Endothelial cell of umbilical vein (primary cell): ENCODE measurements around the gene CPOX. TPM values are rescaled to one million over a fixed set of nuclear protein-coding genes. Genes with fewer than 3 reads are reported as not detected.

Experiments
- BruUV-seq: library from RNA; stranded (reverse); fragments of 400-500 nt; replicated peaks from 2 replicates; lab custom pipeline; 2021; lab: Mats Ljungman, UMichigan
- CTCF ChIA-PET: fragments of 300-600, 350-600 bp; sonication (Branson Sonifier 250); formaldehyde crosslinking; loops from one replicate; lab custom pipeline; 2021; ENCODE audit warnings: antibody characterized with exemption, inconsistent platforms; lab: Charles Lee
- POLR2A ChIA-PET: fragments of 300-600, 350-600 bp; sonication (Branson Sonifier 250); formaldehyde crosslinking; loops from one replicate; lab custom pipeline; 2021; ENCODE audit warnings: antibody characterized with exemption, inconsistent platforms; lab: Charles Lee
- DNase-seq: peaks from one replicate; pipeline ENCODE4 v3.0.0-alpha.2; 2011; ENCODE audit warnings: low read depth, low spot score
- FAIRE-seq: peaks from 2 replicates; lab custom pipeline; 2011; peaks lifted over from hg19 to GRCh38; lab: Jason Lieb, UNC
- H2AFZ ChIP-seq: 2 replicates; pipeline ENCODE4 v1.6.0; 2012; ENCODE audit warnings: low read depth, low read length, control low read depth, inconsistent platforms
- H3K27ac ChIP-seq: 2 replicates; pipeline ENCODE4 v1.5.1; 2011; ENCODE audit warnings: low read depth, mild to moderate bottlenecking, control low read depth, low read length, moderate library complexity; ENCODE audit not compliant: insufficient read depth
- H3K27me3 ChIP-seq, 2 experiments: 2 replicates each; pipeline versions ENCODE4 v1.6.0 to v1.6.1; 2011; ENCODE audit warnings: low read length in 2 of 2, mixed read lengths in 1 of 2; ENCODE audit not compliant: control insufficient read depth in 2 of 2, insufficient read depth in 2 of 2
- H3K36me3 ChIP-seq, 2 experiments: 2 replicates in 1 of 2; 3 replicates in 1 of 2; pipeline ENCODE4 v1.5.1; 2011; ENCODE audit warnings: low read length in 2 of 2, mild to moderate bottlenecking in 1 of 2, moderate library complexity in 1 of 2; ENCODE audit not compliant: control insufficient read depth in 2 of 2, insufficient read depth in 2 of 2; ENCODE audit errors: extremely low read depth in 1 of 2
- H3K4me1 ChIP-seq: 3 replicates; pipeline ENCODE4 v1.5.1; 2011; ENCODE audit warnings: mild to moderate bottlenecking, low read length; ENCODE audit not compliant: control insufficient read depth, insufficient read depth; ENCODE audit errors: extremely low read depth
- H3K4me2 ChIP-seq: 2 replicates; pipeline ENCODE4 v1.6.1; 2011; ENCODE audit warnings: low read length, control low read depth, mixed read lengths; ENCODE audit not compliant: insufficient read depth
- H3K4me3 ChIP-seq, 3 experiments: fragments of 200-600 bp in 1 of 3; sonication (generic), shearing (Covaris generic) in 1 of 3; replicated peaks in 1 of 3; 2 replicates each; pipeline ENCODE4 v1.5.1; 2011 to 2016; ENCODE audit warnings: control low read depth in 3 of 3, low read length in 3 of 3, mild to moderate bottlenecking in 2 of 3, inconsistent platforms in 1 of 3, low read depth in 1 of 3, moderate library complexity in 1 of 3; ENCODE audit not compliant: insufficient read depth in 1 of 3
- H3K79me2 ChIP-seq: 2 replicates; pipeline ENCODE4 v1.6.0; 2012; ENCODE audit warnings: low read length, inconsistent platforms; ENCODE audit not compliant: control insufficient read depth, insufficient read depth
- H3K9ac ChIP-seq: replicated peaks from 2 replicates; pipeline ENCODE3; 2011; ENCODE audit warnings: low read length, control low read depth; ENCODE audit not compliant: insufficient read depth; ENCODE audit errors: extremely low read depth
- H3K9me1 ChIP-seq: replicated peaks from 3 replicates; pipeline ENCODE4 v1.6.0; 2011; ENCODE audit warnings: mild to moderate bottlenecking, low read length; ENCODE audit not compliant: control insufficient read depth, insufficient read depth; ENCODE audit errors: extremely low read depth
- H3K9me3 ChIP-seq: replicated peaks from 2 replicates; pipeline ENCODE4 v1.5.1; 2012; ENCODE audit warnings: low read length, inconsistent platforms; ENCODE audit not compliant: control insufficient read depth, insufficient read depth
- H4K20me1 ChIP-seq: replicated peaks from 2 replicates; pipeline ENCODE3; 2011; ENCODE audit warnings: mild to moderate bottlenecking, low read length; ENCODE audit not compliant: control insufficient read depth, insufficient read depth; ENCODE audit errors: extremely low read depth
- EZH2 ChIP-seq: IDR thresholded peaks from 2 replicates; pipeline ENCODE4 v1.6.1; 2012; ENCODE audit warnings: borderline replicate concordance, low read depth, mild to moderate bottlenecking, moderate library complexity, low read length, inconsistent platforms; ENCODE audit not compliant: severe bottlenecking
- GATA2 ChIP-seq: IDR thresholded peaks from 2 replicates; pipeline ENCODE4 v1.7.0; 2011; ENCODE audit warnings: low read depth, mild to moderate bottlenecking, moderate library complexity, mixed read lengths, low read length; ENCODE audit not compliant: insufficient read length, insufficient read depth
- JUN ChIP-seq: IDR thresholded peaks from 2 replicates; pipeline ENCODE4 v1.6.1; 2011; ENCODE audit warnings: borderline replicate concordance, low read depth; ENCODE audit not compliant: insufficient read length, insufficient read depth
- POLR2AphosphoS5 ChIP-seq: IDR thresholded peaks from 2 replicates; pipeline ENCODE4 v1.6.1; 2012; ENCODE audit warnings: low read depth, mild to moderate bottlenecking, control low read depth, low read length, moderate library complexity; ENCODE audit not compliant: insufficient read depth
- dilution Hi-C: fragments of 300-500 bp; cut with MboI; formaldehyde crosslinking; loops from one replicate; pipeline ENCODE4 v1.15.0; 2019; ENCODE audit warnings: low sequenced_read_pairs; ENCODE audit not compliant: extremely low pct_ligation_motif_present
- intact Hi-C: fragments of 100-400 bp; cut with micrococcal nuclease; formaldehyde crosslinking; loops from one replicate; pipeline ENCODE4 v1.10.0; 2022
- polyA plus RNA-seq, 4 experiments: library from polyadenylated mRNA; depleted of rRNA in 3 of 4; stranded (reverse) in 3 of 4; unstranded in 1 of 4; fragments of >200 nt; gene quantifications; 2 replicates each; pipeline versions ENCODE4 v1.2.1 to v1.2.3, GENCODE V29; 2011 to 2012; ENCODE audit warnings: missing spikeins in 1 of 4
- total RNA-seq: library from RNA; stranded (reverse); gene quantifications from 2 replicates; pipeline ENCODE4 v1.2.3, GENCODE V29; 2021
- TF ChIP-seq, protein P1 (sequence below), 2 donors: IDR thresholded peaks; 1 replicate in 1 of 2; 2 replicates in 1 of 2; pipeline ENCODE4 v1.5.1; 2011; ENCODE audit warnings: low read length in 2 of 2, mild to moderate bottlenecking in 2 of 2, moderate library complexity in 2 of 2, control low read depth in 1 of 2, inconsistent platforms in 1 of 2, low read depth in 1 of 2; ENCODE audit not compliant: insufficient read depth in 1 of 2; ENCODE audit errors: extremely low read depth in 1 of 2
- TF ChIP-seq, protein P2 (sequence below): IDR thresholded peaks from 2 replicates; pipeline ENCODE4 v1.6.1; 2011; ENCODE audit not compliant: insufficient read depth, insufficient read length

The CPOX gene
- total and polyA plus RNA-seq, 2 donors (not counting 3 experiments of a cell fraction or from before 2014, with no cell fraction given), result 12.3 to 24.5 TPM

DNA sequence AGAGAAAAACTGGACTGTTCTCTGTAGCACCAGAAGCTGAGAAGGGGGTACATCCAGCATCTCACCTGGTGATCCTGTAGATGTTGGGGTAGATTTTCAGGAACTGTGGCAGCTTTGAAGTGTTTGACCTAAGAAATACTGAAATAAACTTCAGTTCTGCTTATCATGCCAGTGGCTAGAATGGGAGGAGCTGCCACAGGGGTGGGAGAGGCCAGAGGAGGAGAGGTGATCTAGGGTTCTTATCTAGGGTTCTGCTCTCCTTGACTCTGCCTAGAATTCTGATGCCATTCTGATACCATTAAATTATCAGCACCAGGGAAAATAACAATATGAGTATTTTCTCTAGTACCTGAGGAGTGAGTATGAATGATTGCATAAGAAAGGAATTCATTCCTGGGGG is 10.2 kb upstream of the CPOX start:
- no peaks in the 10 kb centered on the region for H3K79me2 ChIP-seq
- H3K9me1 ChIP-seq, result no peaks in the 10 kb centered on the region
- no peak overlapping the region for H3K27ac ChIP-seq
- dilution Hi-C loops, result loop anchor here (25.0 kb wide), 1 partner anchor 209 kb away; no protein-coding TSS in a partner anchor
- no peak overlapping the region for H3K9ac ChIP-seq
- no peaks in the 10 kb centered on the region for H3K36me3 ChIP-seq
- H3K27me3 ChIP-seq, result no peaks in the 10 kb centered on the region
- CTCF ChIA-PET, result interaction anchor here (0.8 to 6.2 kb wide), 7 partner anchors 101 to 390 kb away, joined by 3 to 202 read pairs (median 25); no protein-coding TSS in a partner anchor
- H2AFZ ChIP-seq, result no peak overlapping the region
- H3K4me3 ChIP-seq, result no peak overlapping the region
- H3K4me2 ChIP-seq, result no peak overlapping the region
- no peaks in the 10 kb centered on the region for H3K4me1 ChIP-seq
- H4K20me1 ChIP-seq, result no peaks in the 10 kb centered on the region
- intact Hi-C loops, result loop anchor here (2.0 to 10.0 kb wide), 4 partner anchors 129 to 571 kb away; no protein-coding TSS in a partner anchor
- no peak for TF ChIP-seq POLR2AphosphoS5
- TF ChIP-seq GATA2, result no peak
- TF ChIP-seq, protein P1, sequence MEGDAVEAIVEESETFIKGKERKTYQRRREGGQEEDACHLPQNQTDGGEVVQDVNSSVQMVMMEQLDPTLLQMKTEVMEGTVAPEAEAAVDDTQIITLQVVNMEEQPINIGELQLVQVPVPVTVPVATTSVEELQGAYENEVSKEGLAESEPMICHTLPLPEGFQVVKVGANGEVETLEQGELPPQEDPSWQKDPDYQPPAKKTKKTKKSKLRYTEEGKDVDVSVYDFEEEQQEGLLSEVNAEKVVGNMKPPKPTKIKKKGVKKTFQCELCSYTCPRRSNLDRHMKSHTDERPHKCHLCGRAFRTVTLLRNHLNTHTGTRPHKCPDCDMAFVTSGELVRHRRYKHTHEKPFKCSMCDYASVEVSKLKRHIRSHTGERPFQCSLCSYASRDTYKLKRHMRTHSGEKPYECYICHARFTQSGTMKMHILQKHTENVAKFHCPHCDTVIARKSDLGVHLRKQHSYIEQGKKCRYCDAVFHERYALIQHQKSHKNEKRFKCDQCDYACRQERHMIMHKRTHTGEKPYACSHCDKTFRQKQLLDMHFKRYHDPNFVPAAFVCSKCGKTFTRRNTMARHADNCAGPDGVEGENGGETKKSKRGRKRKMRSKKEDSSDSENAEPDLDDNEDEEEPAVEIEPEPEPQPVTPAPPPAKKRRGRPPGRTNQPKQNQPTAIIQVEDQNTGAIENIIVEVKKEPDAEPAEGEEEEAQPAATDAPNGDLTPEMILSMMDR (IDR thresholded peaks at IDR 0.05; ENCODE audit: extremely low read depth in 1 of 2, insufficient read depth in 1 of 2, low read depth in 1 of 2, low read length in 2 of 2), result no peak
- TF ChIP-seq EZH2, result no peak
- TF ChIP-seq, protein P2, sequence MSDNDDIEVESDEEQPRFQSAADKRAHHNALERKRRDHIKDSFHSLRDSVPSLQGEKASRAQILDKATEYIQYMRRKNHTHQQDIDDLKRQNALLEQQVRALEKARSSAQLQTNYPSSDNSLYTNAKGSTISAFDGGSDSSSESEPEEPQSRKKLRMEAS, result no peak
- no peak for TF ChIP-seq JUN
- no TSS peak for BruUV-seq
- no peaks in the 10 kb centered on the region for H3K9me3 ChIP-seq
- DNase-seq, result no peak
- POLR2A ChIA-PET, result no interaction called here
- FAIRE-seq, result no peak
